ENCODE results near the gene OLFML2A. TPM values are rescaled to one million over a fixed set of nuclear protein-coding genes. Genes with fewer than 3 reads are reported as not detected.

Gene OLFML2A
- total RNA-seq, 2 experiments from 2014 or later: 4.4 to 6.7 TPM

GRCh38 chr9:124828489-124829333 is 51.8 kb downstream of the OLFML2A start:
- H3K79me2 ChIP-seq (ENCODE audit: insufficient read depth, low read depth, low read length): no peaks in the 10 kb centered on the region
- CTCF ChIA-PET (ENCODE audit: unreplicated experiment): no interaction called here
- H3K4me3 ChIP-seq (ENCODE audit: low read depth, low read length, poor library complexity, severe bottlenecking): no peak overlapping the region
- H3K4me2 ChIP-seq (ENCODE audit: low read length): no peak overlapping the region
- no peak for DNase-seq (ENCODE audit: low spot score)
- intact Hi-C loops (cut with micrococcal nuclease; ENCODE audit: unreplicated experiment): no loop called here
- no peak overlapping the region for H2AFZ ChIP-seq (ENCODE audit: low read length)
- no peaks in the 10 kb centered on the region for H3K9me3 ChIP-seq (ENCODE audit: low read length)
- H3K9me2 ChIP-seq (ENCODE audit: insufficient read depth, low read length): no peaks in the 10 kb centered on the region
- H3K36me3 ChIP-seq (ENCODE audit: insufficient read depth, low read length): no peaks in the 10 kb centered on the region
- no peaks in the 10 kb centered on the region for H4K20me1 ChIP-seq (ENCODE audit: insufficient read depth, low read length)
- BruUV-seq (replicated peaks): no TSS peak
- peaks cover 17% of the 10 kb centered on the region for H3K4me1 ChIP-seq (ENCODE audit: insufficient read depth, low read length, poor library complexity, severe bottlenecking)
- no peak overlapping the region for H3K27ac ChIP-seq (ENCODE audit: low read depth, low read length, poor library complexity, severe bottlenecking)
- TF ChIP-seq EZH2phosphoT487 (IDR thresholded peaks at IDR 0.05; ENCODE audit: borderline replicate concordance, low read depth, low read length): no peak
- no peak for TF ChIP-seq CTCF (conservative IDR thresholded peaks at IDR 0.05; ENCODE audit: low read length)
- POLR2A ChIA-PET: interaction anchor here (1.0 kb wide), 1 partner anchor 11 kb away, joined by 4 read pairs; no protein-coding TSS in a partner anchor

- TF ChIP-seq CTCF (conservative IDR thresholded peaks at IDR 0.05; ENCODE audit: low read length) (no peak), EZH2phosphoT487 (IDR thresholded peaks at IDR 0.05; ENCODE audit: borderline replicate concordance, low read depth, low read length) (no peak)
- H3K4me3 ChIP-seq (ENCODE audit: low read depth, low read length, poor library complexity, severe bottlenecking): no peak overlapping the region
- H3K27ac ChIP-seq (ENCODE audit: low read depth, low read length, poor library complexity, severe bottlenecking): no peak overlapping the region
- H2AFZ ChIP-seq (ENCODE audit: low read length): no peak overlapping the region
- no TSS peak for BruUV-seq (replicated peaks)
- H4K20me1 ChIP-seq (ENCODE audit: insufficient read depth, low read length): no peaks in the 10 kb centered on the region
- H3K4me2 ChIP-seq (ENCODE audit: low read length): no peak overlapping the region
- ChIA-PET CTCF (ENCODE audit: unreplicated experiment) (no interaction called here), POLR2A (interaction anchor here (0.6 to 1.1 kb wide), 2 partner anchors 15 to 305 kb away, joined by 3 read pairs; no protein-coding TSS in a partner anchor)
- no peaks in the 10 kb centered on the region for H3K36me3 ChIP-seq (ENCODE audit: insufficient read depth, low read length)
- H3K4me1 ChIP-seq (ENCODE audit: insufficient read depth, low read length, poor library complexity, severe bottlenecking): peaks cover 12% of the 10 kb centered on the region
- H3K9me2 ChIP-seq (ENCODE audit: insufficient read depth, low read length): no peaks in the 10 kb centered on the region
- no peaks in the 10 kb centered on the region for H3K79me2 ChIP-seq (ENCODE audit: insufficient read depth, low read depth, low read length)
- DNase-seq (ENCODE audit: low spot score): no peak
- no peaks in the 10 kb centered on the region for H3K9me3 ChIP-seq (ENCODE audit: low read length)
- intact Hi-C loops (cut with micrococcal nuclease; ENCODE audit: unreplicated experiment): no loop called here
These were observed 52.4 kb downstream of the OLFML2A start for GRCh38 chr9:124829334-124829669.

GRCh38 chr9:124830593-124830992 is 53.7 kb downstream of the OLFML2A start:
- Histone ChIP-seq H3K9me2 (ENCODE audit: insufficient read depth, low read length) (no peaks in the 10 kb centered on the region), H4K20me1 (ENCODE audit: insufficient read depth, low read length) (no peaks in the 10 kb centered on the region), H3K4me2 (ENCODE audit: low read length) (no peak overlapping the region), H3K4me3 (ENCODE audit: low read depth, low read length, poor library complexity, severe bottlenecking) (no peak overlapping the region), H3K79me2 (ENCODE audit: insufficient read depth, low read depth, low read length) (no peaks in the 10 kb centered on the region), H3K27ac (ENCODE audit: low read depth, low read length, poor library complexity, severe bottlenecking) (no peak overlapping the region), H3K9me3 (ENCODE audit: low read length) (no peaks in the 10 kb centered on the region), H3K4me1 (ENCODE audit: insufficient read depth, low read length, poor library complexity, severe bottlenecking) (no peaks in the 10 kb centered on the region), H3K36me3 (ENCODE audit: insufficient read depth, low read length) (no peaks in the 10 kb centered on the region), H2AFZ (ENCODE audit: low read length) (no peak overlapping the region)
- intact Hi-C loops (cut with micrococcal nuclease; ENCODE audit: unreplicated experiment): no loop called here
- DNase-seq (ENCODE audit: low spot score): no peak
- CTCF ChIA-PET (ENCODE audit: unreplicated experiment): no interaction called here
- TF ChIP-seq EZH2phosphoT487 (IDR thresholded peaks at IDR 0.05; ENCODE audit: borderline replicate concordance, low read depth, low read length) (no peak), CTCF (conservative IDR thresholded peaks at IDR 0.05; ENCODE audit: low read length) (no peak)
- POLR2A ChIA-PET: interaction anchor here (0.8 kb wide), 1 partner anchor 62 kb away, joined by 4 read pairs; no protein-coding TSS in a partner anchor
- BruUV-seq (replicated peaks): no TSS peak

Data from OCI-LY7 (cell line).